Esophagus (tissue), 2 donors: ENCODE measurements around the gene TRAF1. TPM values are rescaled to one million over a fixed set of nuclear protein-coding genes. Genes with fewer than 3 reads are reported as not detected.

Source experiments
- H3K27ac ChIP-seq, 2 donors: one replicate each; pipeline ENCODE4 v1.5.1; 2013; ENCODE audit warnings: low read depth in 2 of 2, mild to moderate bottlenecking in 2 of 2, inconsistent platforms in 1 of 2, low read length in 1 of 2, moderate library complexity in 1 of 2
- H3K27me3 ChIP-seq, 2 donors: one replicate each; pipeline ENCODE4 v1.6.1; 2013; ENCODE audit warnings: low read length in 2 of 2, control low read depth in 1 of 2, mild to moderate bottlenecking in 1 of 2; ENCODE audit not compliant: insufficient read depth in 2 of 2, control insufficient read depth in 1 of 2
- H3K36me3 ChIP-seq, 2 donors: one replicate each; pipeline ENCODE4 v1.6.1; 2013; ENCODE audit warnings: low read length in 1 of 2; ENCODE audit not compliant: control insufficient read depth in 2 of 2, insufficient read depth in 2 of 2
- H3K4me1 ChIP-seq, 2 donors: one replicate each; pipeline ENCODE4 v1.6.1; 2013; ENCODE audit warnings: low read length in 1 of 2; ENCODE audit not compliant: control insufficient read depth in 2 of 2, insufficient read depth in 2 of 2
- H3K4me3 ChIP-seq, 2 donors: one replicate each; pipeline ENCODE4 v1.5.1; 2013; ENCODE audit warnings: low read length in 2 of 2, mild to moderate bottlenecking in 2 of 2, low read depth in 1 of 2, moderate library complexity in 1 of 2
- H3K9me3 ChIP-seq, 2 donors: one replicate each; pipeline ENCODE4 v1.6.1; 2013; ENCODE audit warnings: mild to moderate bottlenecking in 2 of 2, low read depth in 1 of 2, low read length in 1 of 2, moderate library complexity in 1 of 2; ENCODE audit not compliant: control insufficient read depth in 2 of 2, insufficient read depth in 1 of 2
- WGBS, 2 donors: extraction: QIAGEN DNeasy Blood & Tissue Kit; methylation state at CpG; one replicate each; pipeline ENCODE4 v1.1.7; 2013; 5-methylcytosine and 5-hydroxymethylcytosine counted together
- polyA plus RNA-seq, 2 donors: library from polyadenylated mRNA; stranded (reverse); fragments of 200-250 nt; gene quantifications; one replicate each; pipeline ENCODE4 v1.2.3, GENCODE V29; 2013
- donor health status: healthy with polysubstance abuse.
- donor health status: Bipolar disorder and iron deficiency.

The TRAF1 gene
- polyA plus RNA-seq, 2 donors = 2.7 to 6.1 TPM

GRCh38 chr9:120934281-120934680 is 7.7 kb upstream of the TRAF1 start:
- no peaks in the 10 kb centered on the region for H3K9me3 ChIP-seq
- no peaks in the 10 kb centered on the region for H3K36me3 ChIP-seq
- WGBS, 2 donors = 14 to 30% methylated on average over 3 of the region's 3 CpGs
- H3K27me3 ChIP-seq = no peaks in the 10 kb centered on the region
- H3K4me1 ChIP-seq = peaks cover 3 to 12% of the 10 kb centered on the region in 2 donors
- no peak overlapping the region for H3K4me3 ChIP-seq
- H3K27ac ChIP-seq = peak overlapping the region; percentile 31 to 83

GRCh38 chr9:120933310-120934055 is 6.9 kb upstream of the TRAF1 start:
- Histone ChIP-seq H3K9me3 (no peaks in the 10 kb centered on the region), H3K4me1 (peaks cover 3 to 12% of the 10 kb centered on the region in 2 donors), H3K27me3 (no peaks in the 10 kb centered on the region), H3K4me3 (no peak overlapping the region), H3K27ac (peak overlapping the region in 1 of 2 donors; percentile 1), H3K36me3 (no peaks in the 10 kb centered on the region)
- 86 to 88% methylated on average over 8 of the region's 8 CpGs for WGBS, 2 donors

- Histone ChIP-seq H3K36me3 (no peaks in the 10 kb centered on the region), H3K4me3 (no peak overlapping the region), H3K4me1 (peaks cover 6 to 12% of the 10 kb centered on the region in 2 donors), H3K9me3 (no peaks in the 10 kb centered on the region), H3K27me3 (no peaks in the 10 kb centered on the region), H3K27ac (peak overlapping the region; percentile 69 to 84)
- 72 to 76% methylated on average over 6 of the region's 6 CpGs for WGBS, 2 donors
These were observed 5.7 kb upstream of the TRAF1 start for GRCh38 chr9:120932086-120932823.

GRCh38 chr9:120931231-120932085 is 4.9 kb upstream of the TRAF1 start:
- no peaks in the 10 kb centered on the region for H3K9me3 ChIP-seq
- H3K36me3 ChIP-seq = no peaks in the 10 kb centered on the region
- H3K27me3 ChIP-seq = no peaks in the 10 kb centered on the region
- H3K4me3 ChIP-seq = no peak overlapping the region
- H3K27ac ChIP-seq = peak overlapping the region; percentile 69 to 88
- H3K4me1 ChIP-seq = peaks cover 7 to 12% of the 10 kb centered on the region in 2 donors
- WGBS, 2 donors = 35 to 46% methylated on average over 4 of the region's 4 CpGs

GRCh38 chr9:120929229-120929791 is 2.7 kb upstream of the TRAF1 start:
- Histone ChIP-seq H3K36me3 (no peaks in the 10 kb centered on the region), H3K27ac (peak overlapping the region; percentile 78 to 81), H3K9me3 (no peaks in the 10 kb centered on the region), H3K4me3 (peak overlapping the region; percentile 60 to 67), H3K27me3 (no peaks in the 10 kb centered on the region), H3K4me1 (peaks cover 2 to 4% of the 10 kb centered on the region in 2 donors)
- WGBS, 2 donors = 19 to 21% methylated on average over 26 of the region's 26 CpGs

- Histone ChIP-seq H3K9me3 (no peaks in the 10 kb centered on the region), H3K27me3 (no peaks in the 10 kb centered on the region), H3K36me3 (no peaks in the 10 kb centered on the region), H3K4me1 (peaks cover 2 to 4% of the 10 kb centered on the region in 2 donors), H3K27ac (peak overlapping the region; percentile 78 to 81), H3K4me3 (peak overlapping the region; percentile 60 to 67)
- 1% methylated on average over 72 to 73 of the region's 73 CpGs for WGBS, 2 donors
These were observed 2.1 kb upstream of the TRAF1 start for GRCh38 chr9:120928483-120929228.

GRCh38 chr9:120928015-120928482 is 1.5 kb upstream of the TRAF1 start:
- no peaks in the 10 kb centered on the region for H3K36me3 ChIP-seq
- H3K27ac ChIP-seq = peak overlapping the region; percentile 78 to 81
- peak overlapping the region; percentile 60 to 67 for H3K4me3 ChIP-seq
- no peaks in the 10 kb centered on the region for H3K9me3 ChIP-seq
- WGBS, 2 donors = 33 to 36% methylated on average over 14 of the region's 14 CpGs
- H3K27me3 ChIP-seq = no peaks in the 10 kb centered on the region
- peaks cover 2 to 4% of the 10 kb centered on the region in 2 donors for H3K4me1 ChIP-seq

- Histone ChIP-seq H3K4me3 (no peak overlapping the region), H3K9me3 (no peaks in the 10 kb centered on the region), H3K27me3 (no peaks in the 10 kb centered on the region), H3K36me3 (no peaks in the 10 kb centered on the region), H3K27ac (peak overlapping the region; percentile 69 to 81), H3K4me1 (peaks cover 2 to 4% of the 10 kb centered on the region in 2 donors)
- WGBS, 2 donors = 55 to 63% methylated on average over 8 of the region's 8 CpGs
These were observed 846 bp upstream of the TRAF1 start for GRCh38 chr9:120927269-120928014.
